ENCODE results near the gene KCNS3.

KCNS3 gene

GRCh38 chr2:17965196-17965595 is 86.7 kb downstream of the KCNS3 start:
- DNase-seq (ENCODE audit: low read depth): no peak
- no peak overlapping the region for H3K4me3 ChIP-seq (ENCODE audit: low read depth, low read length)
- TF ChIP-seq CTCF (IDR thresholded peaks at IDR 0.05; ENCODE audit: control insufficient read depth, extremely low read depth, insufficient read depth): no peak

- DNase-seq (ENCODE audit: low read depth): no peak
- no peak overlapping the region for H3K4me3 ChIP-seq (ENCODE audit: low read depth, low read length)
- TF ChIP-seq CTCF (IDR thresholded peaks at IDR 0.05; ENCODE audit: control insufficient read depth, extremely low read depth, insufficient read depth): no peak
Measured at GRCh38 chr2:17966798-17967197, 88.3 kb downstream of the KCNS3 start.

GRCh38 chr2:17969661-17970060 is 91.2 kb downstream of the KCNS3 start:
- H3K4me3 ChIP-seq (ENCODE audit: low read depth, low read length): no peak overlapping the region
- DNase-seq (ENCODE audit: low read depth): no peak
- no peak for TF ChIP-seq CTCF (IDR thresholded peaks at IDR 0.05; ENCODE audit: control insufficient read depth, extremely low read depth, insufficient read depth)

GRCh38 chr2:17971531-17972125 is 93.2 kb downstream of the KCNS3 start:
- no peak for TF ChIP-seq CTCF (IDR thresholded peaks at IDR 0.05; ENCODE audit: control insufficient read depth, extremely low read depth, insufficient read depth)
- H3K4me3 ChIP-seq (ENCODE audit: low read depth, low read length): no peak overlapping the region
- no peak for DNase-seq (ENCODE audit: low read depth)

GRCh38 chr2:17972991-17973390 is 94.5 kb downstream of the KCNS3 start:
- H3K4me3 ChIP-seq (ENCODE audit: low read depth, low read length): no peak overlapping the region
- DNase-seq (ENCODE audit: low read depth): no peak
- no peak for TF ChIP-seq CTCF (IDR thresholded peaks at IDR 0.05; ENCODE audit: control insufficient read depth, extremely low read depth, insufficient read depth)

GRCh38 chr2:17975401-17975800 is 96.9 kb downstream of the KCNS3 start:
- DNase-seq (ENCODE audit: low read depth): no peak
- no peak for TF ChIP-seq CTCF (IDR thresholded peaks at IDR 0.05; ENCODE audit: control insufficient read depth, extremely low read depth, insufficient read depth)

More at GRCh38 chr2:17975401-17975800, 96.9 kb downstream of the KCNS3 start:
- no peak overlapping the region for H3K4me3 ChIP-seq (ENCODE audit: low read depth, low read length)

All from LNCaP clone FGC (cell line).